GM12878 (cell line): ENCODE results near the gene GABRB1. TPM values are rescaled to one million over a fixed set of nuclear protein-coding genes. Genes with fewer than 3 reads are reported as not detected.

Experiments
- ATAC-seq: fragments of 200-7000 bp; cut with Tn5 transposase; 3 replicates; pipeline ENCODE4 v1.9.1; 2020; ENCODE audit warnings: mild to moderate bottlenecking, moderate library complexity
- BruUV-seq: library from RNA; stranded (reverse); fragments of 400-500 nt; replicated peaks from 2 replicates; lab custom pipeline; 2021; lab: Mats Ljungman, UMichigan
- CTCF ChIA-PET: fragments of 300-600 bp; sonication (Branson Sonifier 250); formaldehyde crosslinking; extraction: SDS; loops from one replicate; lab custom pipeline; 2021; ENCODE audit warnings: inconsistent platforms; lab: Yijun Ruan, JAX
- POLR2A ChIA-PET: fragments of 350-600 bp; formaldehyde crosslinking; extraction: SDS; loops from one replicate; lab custom pipeline; 2021; ENCODE audit warnings: inconsistent platforms; lab: Charles Lee
- RAD21 ChIA-PET: fragments of 300-600 bp; sonication (Branson Sonifier 250); formaldehyde crosslinking; loops from one replicate; lab custom pipeline; 2023; ENCODE audit warnings: antibody characterized with exemption; ENCODE audit not compliant: unreplicated experiment; lab: Charles Lee
- SMC1A ChIA-PET: fragments of 300-600 bp; sonication (Branson Sonifier 250); formaldehyde crosslinking; loops from one replicate; lab custom pipeline; 2023; ENCODE audit not compliant: unreplicated experiment, uncharacterized antibody; lab: Charles Lee
- DNase-seq: peaks from one replicate; pipeline ENCODE4 v3.0.0-alpha.2; 2011; ENCODE audit warnings: low read depth, low spot score
- FAIRE-seq: peaks from 3 replicates; lab custom pipeline; 2011; peaks lifted over from hg19 to GRCh38; lab: Jason Lieb, UNC
- H2AFZ ChIP-seq: 2 replicates; pipeline ENCODE4 v1.6.0; 2011; ENCODE audit warnings: low read depth, low read length, control low read depth; ENCODE audit not compliant: control insufficient read depth
- H3K27ac ChIP-seq: 2 replicates; pipeline ENCODE4 v1.5.1; 2011; ENCODE audit warnings: control low read depth; ENCODE audit not compliant: control insufficient read depth, insufficient read depth
- H3K27me3 ChIP-seq, 2 experiments: replicated peaks in 1 of 2; 2 replicates each; pipeline versions ENCODE4 v1.6.0 to v1.6.1; 2011; ENCODE audit warnings: low read length in 1 of 2; ENCODE audit not compliant: control insufficient read depth in 2 of 2, insufficient read depth in 2 of 2
- H3K36me3 ChIP-seq, 2 experiments: 2 replicates each; pipeline ENCODE4 v1.5.1; 2011; ENCODE audit warnings: low read length in 1 of 2; ENCODE audit not compliant: control insufficient read depth in 2 of 2, insufficient read depth in 2 of 2
- H3K4me1 ChIP-seq: 2 replicates; pipeline ENCODE4 v1.6.1; 2011; ENCODE audit warnings: mild to moderate bottlenecking, low read length, moderate library complexity, mixed read lengths; ENCODE audit not compliant: control insufficient read depth, insufficient read depth
- H3K4me2 ChIP-seq: 2 replicates; pipeline ENCODE4 v1.6.0; 2011; ENCODE audit warnings: control low read depth; ENCODE audit not compliant: control insufficient read depth, insufficient read depth
- H3K4me3 ChIP-seq: fragments of 200-600 bp; sonication (generic); 2 replicates; pipeline ENCODE4 v1.5.1; 2016
- H3K79me2 ChIP-seq: 2 replicates; pipeline ENCODE4 v1.6.0; 2011; ENCODE audit warnings: low read length; ENCODE audit not compliant: control insufficient read depth, insufficient read depth
- H3K9ac ChIP-seq: 2 replicates; pipeline ENCODE4 v1.8.0; 2011; ENCODE audit warnings: low read length, control low read depth, mixed read lengths; ENCODE audit not compliant: control insufficient read depth, insufficient read depth
- H3K9me3 ChIP-seq: replicated peaks from 3 replicates; pipeline ENCODE4 v1.5.1; 2011; ENCODE audit warnings: mild to moderate bottlenecking, low read length; ENCODE audit not compliant: control insufficient read depth, insufficient read depth
- H4K20me1 ChIP-seq: 2 replicates; pipeline ENCODE4 v1.6.0; 2011; ENCODE audit not compliant: control insufficient read depth, insufficient read depth
- CEBPB ChIP-seq, 2 experiments: fragments of 150-350 bp in 1 of 2; IDR thresholded peaks; 2 replicates each; pipeline ENCODE4 v1.6.1; 2012 to 2014; ENCODE audit warnings: low read depth in 2 of 2, low read length in 2 of 2, borderline replicate concordance in 1 of 2, inconsistent platforms in 1 of 2
- ELK1 ChIP-seq: IDR thresholded peaks from 2 replicates; pipeline ENCODE4 v1.6.1; 2012; ENCODE audit warnings: low read depth, low read length, improper control_type of control experiment
- KAT2A ChIP-seq: conservative IDR thresholded peaks from 2 replicates; pipeline ENCODE4 v1.6.1; 2011; ENCODE audit warnings: low read depth, low read length; ENCODE audit not compliant: control insufficient read depth
- MEF2B ChIP-seq: fragments of 450-650 bp; IDR thresholded peaks from 2 replicates; pipeline ENCODE4 v1.6.1; 2018; ENCODE audit warnings: mild to moderate bottlenecking, moderate library complexity; ENCODE audit not compliant: partially characterized antibody, poor library complexity, severe bottlenecking
- MLLT1 ChIP-seq: fragments of 450-650 bp; IDR thresholded peaks from 2 replicates; pipeline ENCODE4 v1.6.1; 2016; ENCODE audit warnings: mild to moderate bottlenecking
- NKRF ChIP-seq: fragments of 450-650 bp; conservative IDR thresholded peaks from 2 replicates; pipeline ENCODE4 v1.6.1; 2017; ENCODE audit warnings: mild to moderate bottlenecking, moderate library complexity
- NR2C2 ChIP-seq: IDR thresholded peaks from 2 replicates; pipeline ENCODE4 v1.6.1; 2011; ENCODE audit warnings: borderline replicate concordance, low read depth; ENCODE audit not compliant: control insufficient read depth, insufficient read length
- NRF1 ChIP-seq: conservative IDR thresholded peaks from 2 replicates; pipeline ENCODE4 v1.6.1; 2011; ENCODE audit warnings: mild to moderate bottlenecking, low read depth, low read length, improper control_type of control experiment
- PML ChIP-seq: IDR thresholded peaks from 2 replicates; pipeline ENCODE4 v1.6.1; 2012; ENCODE audit warnings: low read length, inconsistent platforms
- SKIL ChIP-seq: fragments of 450-650 bp; IDR thresholded peaks from 2 replicates; pipeline ENCODE4 v1.6.1; 2017; ENCODE audit warnings: mild to moderate bottlenecking, low read depth, inconsistent platforms; ENCODE audit not compliant: poor library complexity, severe bottlenecking
- STAT3 ChIP-seq: IDR thresholded peaks from 2 replicates; pipeline ENCODE4 v1.6.1; 2011; ENCODE audit warnings: low read depth, low read length, improper control_type of control experiment
- WGBS: methylation state at CpG from one replicate; pipeline ENCODE4 v1.1.6; 2016; ENCODE audit warnings: low lambda C conversion rate; ENCODE audit not compliant: insufficient replicate concordance, insufficient coverage; ENCODE audit errors: missing lambda C conversion rate; 5-methylcytosine and 5-hydroxymethylcytosine counted together
- in situ Hi-C: fragments of 300-500 bp; cut with MboI; formaldehyde crosslinking; loops from 9 replicates; pipeline ENCODE4 v1.14.3; 2018; ENCODE audit warnings: mixed read lengths
- intact Hi-C: fragments of 100-400 bp; cut with micrococcal nuclease; formaldehyde crosslinking; loops from one replicate; pipeline ENCODE4 v1.14.2; 2022; ENCODE audit not compliant: unreplicated experiment
- polyA plus RNA-seq, 11 experiments: library from polyadenylated mRNA; depleted of rRNA in 4 of 11; unstranded in 6 of 11; stranded (reverse) in 5 of 11; fragments of >200 nt; fragmentation: Nextera tagmentation in 4 of 11; fragmentation: Illumina TruSeq in 1 of 11; extraction: Ambion mirVana in 4 of 11; extraction: Trizol in 1 of 11; gene quantifications; 1 replicate in 1 of 11; 2 replicates in 10 of 11; pipeline versions ENCODE4 v1.2.1 to v1.2.3, GENCODE V29; 2011 to 2016; ENCODE audit warnings: inconsistent platforms in 2 of 11, missing spikeins in 2 of 11, low read depth in 1 of 11
- total RNA-seq, 4 experiments: library from RNA; depleted of rRNA in 3 of 4; stranded (reverse); fragments of >200 nt in 3 of 4; fragmentation: Illumina TruSeq in 1 of 4; extraction: Trizol in 1 of 4; gene quantifications; 2 replicates each; pipeline versions ENCODE4 v1.2.1 to v1.2.3, GENCODE V29; 2013 to 2021

The GABRB1 gene
- total and polyA plus RNA-seq, 10 of the 15 experiments (the other 5 are each of a cell fraction or from before 2014, with no cell fraction given): 0.13 to 0.92 TPM; not detected in 8

- H3K27ac ChIP-seq: no peak overlapping the region
- H3K4me3 ChIP-seq: no peak overlapping the region
- no peak for TF ChIP-seq KAT2A
- TF ChIP-seq CEBPB (IDR thresholded peaks at IDR 0.05; ENCODE audit: borderline replicate concordance in 1 of 2, low read depth in 2 of 2, low read length in 2 of 2): no peak
- no peak for TF ChIP-seq PML
- TF ChIP-seq NKRF: no peak
- no peak for TF ChIP-seq NR2C2
- no peak for TF ChIP-seq SKIL
- no peak for TF ChIP-seq NRF1
- no peak for TF ChIP-seq MLLT1
- TF ChIP-seq MEF2B: no peak
- TF ChIP-seq STAT3: no peak
- no peak for TF ChIP-seq ELK1
- CTCF ChIA-PET: interaction anchor here (1.1 kb wide), 1 partner anchor 12 kb away, joined by 3 read pairs; no protein-coding TSS in a partner anchor
- SMC1A ChIA-PET: interaction anchor here (1.2 kb wide), 1 partner anchor 18 kb away, joined by 4 read pairs; no protein-coding TSS in a partner anchor
- H3K9me3 ChIP-seq: no peaks in the 10 kb centered on the region
- no peaks in the 10 kb centered on the region for H3K27me3 ChIP-seq
- intact Hi-C loops: no loop called here
- no peaks in the 10 kb centered on the region for H4K20me1 ChIP-seq
- no peaks in the 10 kb centered on the region for H3K79me2 ChIP-seq
- in situ Hi-C loops: no loop called here
- H3K4me1 ChIP-seq: no peaks in the 10 kb centered on the region
- no peak overlapping the region for H3K9ac ChIP-seq
- H2AFZ ChIP-seq: no peak overlapping the region
- POLR2A ChIA-PET: interaction anchor here (0.7 kb wide), 1 partner anchor 12 kb away, joined by 7 read pairs; no protein-coding TSS in a partner anchor
- no peaks in the 10 kb centered on the region for H3K36me3 ChIP-seq
- ATAC-seq: no peak
- no peak for FAIRE-seq
- no TSS peak for BruUV-seq
- RAD21 ChIA-PET: no interaction called here
- DNase-seq: no peak
- 72% methylated on average over 24 of the region's 25 CpGs for WGBS
- no peak overlapping the region for H3K4me2 ChIP-seq
Observed at GRCh38 chr4:47425628-47426027, 394.3 kb downstream of the GABRB1 start.
